AG04450 (cell line): ENCODE results near the gene RILPL2. TPM values are rescaled to one million over a fixed set of nuclear protein-coding genes. Genes with fewer than 3 reads are reported as not detected.

Experiments used
- CTCF ChIA-PET: fragments of 300-600, 350-600 bp; formaldehyde crosslinking; extraction: SDS; loops from one replicate; lab custom pipeline; 2022; ENCODE audit warnings: antibody characterized with exemption, inconsistent platforms; lab: Charles Lee
- POLR2A ChIA-PET: fragments of 350-600 bp; formaldehyde crosslinking; extraction: SDS; loops from one replicate; lab custom pipeline; 2021; ENCODE audit warnings: antibody characterized with exemption, inconsistent platforms; lab: Yijun Ruan, JAX
- DNase-seq: peaks from one replicate; pipeline ENCODE4 v3.0.0-alpha.2; 2011; ENCODE audit warnings: low read depth, low spot score
- H3K27ac ChIP-seq: one replicate; pipeline ENCODE4 v1.5.1; 2012; ENCODE audit warnings: low read depth, low read length, control low read depth
- H3K27me3 ChIP-seq: one replicate; pipeline ENCODE4 v1.6.0; 2012; ENCODE audit warnings: low read length; ENCODE audit not compliant: control insufficient read depth, insufficient read depth
- H3K4me3 ChIP-seq: 2 replicates; pipeline ENCODE4 v1.5.1; 2011; ENCODE audit warnings: mild to moderate bottlenecking, low read depth, low read length, control low read depth
- H3K9me3 ChIP-seq: 2 replicates; pipeline ENCODE4 v1.5.1; 2012; ENCODE audit warnings: low read length; ENCODE audit not compliant: control insufficient read depth, insufficient read depth
- polyA plus RNA-seq: library from polyadenylated mRNA; depleted of rRNA; stranded (reverse); fragments of >200 nt; gene quantifications from 2 replicates; pipeline ENCODE4 v1.2.3, GENCODE V29; 2011
- TF ChIP-seq, protein P1 (sequence below): IDR thresholded peaks from 2 replicates; pipeline ENCODE4 v1.5.1; 2011; ENCODE audit warnings: low read depth, low read length, control low read depth, inconsistent platforms

Gene RILPL2
- polyA plus RNA-seq, 1 experiment, result 2.9 TPM

GRCh38 chr12:123479442-123480180 lies 43.1 kb upstream of the RILPL2 start:
- Histone ChIP-seq H3K27me3 (no peaks in the 10 kb centered on the region), H3K27ac (no peak overlapping the region), H3K4me3 (no peak overlapping the region), H3K9me3 (no peaks in the 10 kb centered on the region; the same call in 1 of the 2 replicates)
- POLR2A ChIA-PET, result no interaction called here
- CTCF ChIA-PET, result no interaction called here
- TF ChIP-seq, protein P1, sequence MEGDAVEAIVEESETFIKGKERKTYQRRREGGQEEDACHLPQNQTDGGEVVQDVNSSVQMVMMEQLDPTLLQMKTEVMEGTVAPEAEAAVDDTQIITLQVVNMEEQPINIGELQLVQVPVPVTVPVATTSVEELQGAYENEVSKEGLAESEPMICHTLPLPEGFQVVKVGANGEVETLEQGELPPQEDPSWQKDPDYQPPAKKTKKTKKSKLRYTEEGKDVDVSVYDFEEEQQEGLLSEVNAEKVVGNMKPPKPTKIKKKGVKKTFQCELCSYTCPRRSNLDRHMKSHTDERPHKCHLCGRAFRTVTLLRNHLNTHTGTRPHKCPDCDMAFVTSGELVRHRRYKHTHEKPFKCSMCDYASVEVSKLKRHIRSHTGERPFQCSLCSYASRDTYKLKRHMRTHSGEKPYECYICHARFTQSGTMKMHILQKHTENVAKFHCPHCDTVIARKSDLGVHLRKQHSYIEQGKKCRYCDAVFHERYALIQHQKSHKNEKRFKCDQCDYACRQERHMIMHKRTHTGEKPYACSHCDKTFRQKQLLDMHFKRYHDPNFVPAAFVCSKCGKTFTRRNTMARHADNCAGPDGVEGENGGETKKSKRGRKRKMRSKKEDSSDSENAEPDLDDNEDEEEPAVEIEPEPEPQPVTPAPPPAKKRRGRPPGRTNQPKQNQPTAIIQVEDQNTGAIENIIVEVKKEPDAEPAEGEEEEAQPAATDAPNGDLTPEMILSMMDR, result no peak
- no peak for DNase-seq

- CTCF ChIA-PET, result no interaction called here
- TF ChIP-seq, protein P1, result no peak
- no peak overlapping the region for H3K27ac ChIP-seq
- DNase-seq, result no peak
- no peaks in the 10 kb centered on the region; the same call in 1 of the 2 replicates for H3K9me3 ChIP-seq
- H3K4me3 ChIP-seq, result no peak overlapping the region
- no peaks in the 10 kb centered on the region for H3K27me3 ChIP-seq
- POLR2A ChIA-PET, result no interaction called here
Measured at GRCh38 chr12:123478762-123479161, 42.3 kb upstream of the RILPL2 start.

DNA sequence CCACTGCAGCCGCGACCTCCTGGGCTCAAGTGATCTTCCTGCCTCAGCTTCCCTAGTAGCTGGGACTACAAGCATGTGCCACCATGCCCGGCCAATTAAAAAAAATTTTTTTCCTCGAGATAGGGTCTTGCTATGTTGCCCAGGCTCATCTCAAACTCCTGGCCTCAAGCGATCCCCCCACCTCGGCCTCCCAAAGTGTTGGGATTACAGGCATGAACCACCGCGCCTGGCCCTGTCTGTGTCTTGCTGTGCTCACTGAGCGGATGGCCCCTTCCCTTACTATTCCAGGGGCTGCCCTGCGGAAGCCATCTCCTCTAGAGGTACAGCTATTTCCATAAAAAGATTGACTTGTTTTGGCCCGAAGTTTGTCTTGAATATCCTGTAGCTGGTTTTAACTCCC lies 41.6 kb upstream of the RILPL2 start:
- Histone ChIP-seq H3K27me3 (no peaks in the 10 kb centered on the region), H3K4me3 (no peak overlapping the region), H3K9me3 (no peaks in the 10 kb centered on the region; the same call in 1 of the 2 replicates), H3K27ac (no peak overlapping the region)
- DNase-seq, result no peak
- ChIA-PET POLR2A (no interaction called here), CTCF (no interaction called here)
- TF ChIP-seq, protein P1, result no peak

DNA sequence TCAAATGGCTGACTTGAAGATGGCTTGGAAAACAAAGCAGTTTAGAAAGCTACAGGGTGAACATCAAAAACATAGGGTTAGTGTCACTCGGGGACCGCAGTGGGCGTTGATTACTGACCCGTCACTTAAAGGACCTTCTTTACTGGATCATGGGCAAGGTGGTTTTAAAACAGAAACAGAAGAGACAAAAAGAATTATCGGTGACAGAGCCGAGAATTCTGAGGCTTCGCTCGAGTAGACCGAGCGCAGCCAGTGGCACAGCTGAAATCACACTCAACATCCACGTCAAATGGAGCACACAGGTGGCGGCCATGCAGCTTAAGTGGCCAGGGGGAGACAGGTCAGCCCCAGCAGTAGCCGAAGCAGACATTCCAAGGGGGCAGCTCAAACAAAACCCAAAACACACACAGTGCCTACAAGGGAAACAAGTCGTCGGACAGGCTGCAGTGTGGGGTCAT lies 38.8 kb upstream of the RILPL2 start:
- Histone ChIP-seq H3K27ac (no peak overlapping the region), H3K9me3 (no peaks in the 10 kb centered on the region), H3K4me3 (no peak overlapping the region), H3K27me3 (no peaks in the 10 kb centered on the region)
- ChIA-PET POLR2A (no interaction called here), CTCF (no interaction called here)
- DNase-seq, result no peak
- TF ChIP-seq, protein P1, result no peak

- Histone ChIP-seq H3K9me3 (no peaks in the 10 kb centered on the region), H3K27ac (no peak overlapping the region), H3K27me3 (no peaks in the 10 kb centered on the region), H3K4me3 (no peak overlapping the region)
- ChIA-PET CTCF (interaction anchor here (0.6 kb wide), 1 partner anchor 33 kb away, joined by 5 read pairs; no protein-coding TSS in a partner anchor), POLR2A (no interaction called here)
- DNase-seq, result no peak
- TF ChIP-seq, protein P1, result no peak
Measured at GRCh38 chr12:123474485-123475245, 38.2 kb upstream of the RILPL2 start.
